Liver (tissue), 9 donors: Measurements from ENCODE around the gene TFF1. TPM values are rescaled to one million over a fixed set of nuclear protein-coding genes. Genes with fewer than 3 reads are reported as not detected.

Experiments
- DNase-seq: peaks from one replicate; pipeline ENCODE4 v3.0.0-alpha.2; 2017; ENCODE audit warnings: low spot score
- H3K27ac ChIP-seq, 2 donors: one replicate each; pipeline ENCODE4 v1.7.0; 2013; ENCODE audit warnings: inconsistent platforms in 2 of 2, low read length in 2 of 2, control low read depth in 1 of 2, low read depth in 1 of 2, mild to moderate bottlenecking in 1 of 2
- H3K27me3 ChIP-seq, 4 donors: one replicate each; pipeline versions ENCODE4 v1.6.1 to v1.7.0; 2013; ENCODE audit warnings: low read length in 3 of 4, inconsistent platforms in 1 of 4, mild to moderate bottlenecking in 1 of 4, moderate library complexity in 1 of 4; ENCODE audit not compliant: control insufficient read depth in 4 of 4, insufficient read depth in 4 of 4
- H3K36me3 ChIP-seq, 4 donors: one replicate each; pipeline versions ENCODE4 v1.6.1 to v1.7.0; 2013; ENCODE audit warnings: low read length in 3 of 4, mild to moderate bottlenecking in 3 of 4, low read depth in 1 of 4, moderate library complexity in 1 of 4; ENCODE audit not compliant: control insufficient read depth in 4 of 4, insufficient read depth in 3 of 4
- H3K4me1 ChIP-seq, 4 donors: one replicate each; pipeline versions ENCODE4 v1.6.1 to v1.7.0; 2013; ENCODE audit warnings: low read length in 3 of 4, mild to moderate bottlenecking in 3 of 4, moderate library complexity in 1 of 4; ENCODE audit not compliant: control insufficient read depth in 4 of 4, insufficient read depth in 4 of 4
- H3K4me3 ChIP-seq, 3 donors: one replicate each; pipeline versions ENCODE4 v1.6.1 to v1.7.0; 2013; ENCODE audit warnings: low read length in 3 of 3, control low read depth in 1 of 3, low read depth in 1 of 3, mild to moderate bottlenecking in 1 of 3
- H3K9ac ChIP-seq, 2 donors: one replicate each; pipeline ENCODE4 v1.7.0; 2013; ENCODE audit warnings: low read length in 2 of 2, mild to moderate bottlenecking in 2 of 2, moderate library complexity in 2 of 2, control low read depth in 1 of 2, low read depth in 1 of 2
- H3K9me3 ChIP-seq, 4 donors: one replicate each; pipeline versions ENCODE4 v1.6.1 to v1.7.0; 2013; ENCODE audit warnings: low read length in 3 of 4; ENCODE audit not compliant: control insufficient read depth in 4 of 4
- EGR1 ChIP-seq, 2 donors: IDR thresholded peaks; 2 replicates each; pipeline ENCODE4 v1.6.1; 2016 to 2018; ENCODE audit warnings: antibody characterized with exemption in 2 of 2, low read depth in 2 of 2
- FOXA1 ChIP-seq: IDR thresholded peaks from 2 replicates; pipeline ENCODE4 v1.6.1; 2016; ENCODE audit warnings: antibody characterized with exemption
- FOXA2 ChIP-seq: IDR thresholded peaks from 2 replicates; pipeline ENCODE4 v1.6.1; 2016; ENCODE audit warnings: antibody characterized with exemption
- GABPA ChIP-seq, 2 donors: IDR thresholded peaks in 1 of 2; conservative IDR thresholded peaks in 1 of 2; 2 replicates each; pipeline ENCODE4 v1.6.1; 2016; ENCODE audit warnings: antibody characterized with exemption in 2 of 2, mild to moderate bottlenecking in 1 of 2, moderate library complexity in 1 of 2
- HNF4A ChIP-seq, 2 donors: conservative IDR thresholded peaks; 2 replicates each; pipeline ENCODE4 v1.6.1; 2016; ENCODE audit warnings: antibody characterized with exemption in 2 of 2, mild to moderate bottlenecking in 2 of 2
- HNF4G ChIP-seq: IDR thresholded peaks from 2 replicates; pipeline ENCODE4 v1.6.1; 2016; ENCODE audit warnings: antibody characterized with exemption
- JUND ChIP-seq, 2 donors: IDR thresholded peaks; 2 replicates each; pipeline ENCODE4 v1.6.1; 2016; ENCODE audit warnings: antibody characterized with exemption in 2 of 2
- NR2F2 ChIP-seq: IDR thresholded peaks from 2 replicates; pipeline ENCODE4 v1.6.1; 2016; ENCODE audit warnings: antibody characterized with exemption
- RAD21 ChIP-seq, 2 donors: IDR thresholded peaks; 2 replicates each; pipeline ENCODE4 v1.6.1; 2016; ENCODE audit warnings: antibody characterized with exemption in 2 of 2, mild to moderate bottlenecking in 2 of 2
- RXRA ChIP-seq, 2 donors: IDR thresholded peaks; 2 replicates each; pipeline ENCODE4 v1.6.1; 2017 to 2018; ENCODE audit warnings: antibody characterized with exemption in 2 of 2, mild to moderate bottlenecking in 1 of 2
- SP1 ChIP-seq: IDR thresholded peaks from 2 replicates; pipeline ENCODE4 v1.6.1; 2018; ENCODE audit warnings: antibody characterized with exemption, mild to moderate bottlenecking
- TAF1 ChIP-seq: conservative IDR thresholded peaks from 2 replicates; pipeline ENCODE4 v1.6.1; 2016; ENCODE audit warnings: antibody characterized with exemption, mild to moderate bottlenecking
- YY1 ChIP-seq: IDR thresholded peaks from 2 replicates; pipeline ENCODE4 v1.6.1; 2016; ENCODE audit warnings: antibody characterized with exemption, mild to moderate bottlenecking
- WGBS: extraction: QIAGEN DNeasy Blood & Tissue Kit; methylation state at CpG from one replicate; pipeline ENCODE4 v1.1.7; 2013; 5-methylcytosine and 5-hydroxymethylcytosine counted together
- polyA plus RNA-seq, 2 donors: library from polyadenylated mRNA; stranded (reverse) in 1 of 2; unstranded in 1 of 2; fragments of 200-250 nt in 1 of 2; fragments of >200 nt in 1 of 2; fragmentation: Nextera tagmentation in 1 of 2; extraction: Ambion mirVana in 1 of 2; gene quantifications; one replicate each; pipeline versions ENCODE4 v1.2.1 to v1.2.3, GENCODE V29; 2013 to 2015
- total RNA-seq, 2 donors: library from RNA; depleted of rRNA; stranded (reverse); fragments of >200 nt; gene quantifications; one replicate each; pipeline ENCODE4 v1.2.3, GENCODE V29; 2014
- TF ChIP-seq, protein P1 (sequence below): IDR thresholded peaks from 2 replicates; pipeline ENCODE4 v1.6.1; 2016; ENCODE audit warnings: antibody characterized with exemption
- TF ChIP-seq, protein P2 (sequence below): IDR thresholded peaks from 2 replicates; pipeline ENCODE4 v1.6.1; 2016; ENCODE audit warnings: antibody characterized with exemption
- TF ChIP-seq, protein P3 (sequence below): IDR thresholded peaks from 2 replicates; pipeline ENCODE4 v1.6.1; 2016; ENCODE audit warnings: antibody characterized with exemption, mild to moderate bottlenecking
- TF ChIP-seq, protein P4 (sequence below): fragments of 150-350 bp; IDR thresholded peaks from 2 replicates; pipeline ENCODE4 v1.5.1; 2017; ENCODE audit warnings: improper control_type of control experiment, low read depth, low read length; ENCODE audit not compliant: missing input control
- TF ChIP-seq, protein P5 (sequence below): IDR thresholded peaks from 2 replicates; pipeline ENCODE4 v1.6.1; 2016; ENCODE audit warnings: antibody characterized with exemption
- donor health status: healthy.
- donor health status: healthy.
- donor health status: healthy.
- donor health status: healthy.
- donor health status: healthy.

The TFF1 gene
- total and polyA plus RNA-seq, 4 donors, result not detected

DNA sequence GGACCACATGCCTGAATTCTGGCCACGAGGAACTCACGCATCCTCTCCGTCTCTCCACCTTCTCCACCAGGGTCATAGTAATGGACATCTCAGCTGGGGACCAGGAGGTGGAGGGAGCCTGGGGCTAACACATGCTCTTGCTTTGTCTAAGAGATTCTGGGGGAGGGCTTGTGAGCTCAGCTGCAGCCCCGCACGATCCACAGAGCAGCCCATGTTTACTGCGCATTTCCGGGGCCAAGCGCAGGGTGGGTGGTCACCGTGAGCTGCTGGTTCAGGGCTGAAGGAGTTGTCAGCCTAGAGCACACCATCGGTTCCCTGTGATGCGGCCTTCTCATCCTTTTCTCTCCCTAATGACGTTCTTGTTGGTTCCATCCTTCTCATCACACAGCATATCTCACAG, 8.1 kb downstream of the TFF1 start:
- no peaks in the 10 kb centered on the region for H3K4me1 ChIP-seq
- no peak overlapping the region for H3K4me3 ChIP-seq
- H3K36me3 ChIP-seq, result no peaks in the 10 kb centered on the region
- H3K9ac ChIP-seq, result no peak overlapping the region
- DNase-seq, result no peak
- no peak overlapping the region for H3K27ac ChIP-seq
- WGBS, result 92% methylated on average over 12 of the region's 12 CpGs
- no peaks in the 10 kb centered on the region for H3K27me3 ChIP-seq
- peaks cover 0 to 12% (median 3%) of the 10 kb centered on the region in 4 donors for H3K9me3 ChIP-seq
- TF ChIP-seq EGR1 (IDR thresholded peaks at IDR 0.05; ENCODE audit: low read depth in 2 of 2) (no peak), NR2F2 (no peak), SP1 (no peak), FOXA2 (no peak), TAF1 (no peak), RAD21 (IDR thresholded peaks at IDR 0.05) (no peak), FOXA1 (no peak), YY1 (no peak), HNF4A (conservative IDR thresholded peaks at IDR 0.05) (no peak), JUND (IDR thresholded peaks at IDR 0.05) (no peak), HNF4G (no peak), RXRA (IDR thresholded peaks at IDR 0.05) (no peak), GABPA (IDR thresholded peaks at IDR 0.05 in 1 of 2, conservative IDR thresholded peaks at IDR 0.05 in 1 of 2) (no peak)
- TF ChIP-seq, protein P1, sequence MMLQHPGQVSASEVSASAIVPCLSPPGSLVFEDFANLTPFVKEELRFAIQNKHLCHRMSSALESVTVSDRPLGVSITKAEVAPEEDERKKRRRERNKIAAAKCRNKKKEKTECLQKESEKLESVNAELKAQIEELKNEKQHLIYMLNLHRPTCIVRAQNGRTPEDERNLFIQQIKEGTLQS, result no peak
- TF ChIP-seq, protein P2, sequence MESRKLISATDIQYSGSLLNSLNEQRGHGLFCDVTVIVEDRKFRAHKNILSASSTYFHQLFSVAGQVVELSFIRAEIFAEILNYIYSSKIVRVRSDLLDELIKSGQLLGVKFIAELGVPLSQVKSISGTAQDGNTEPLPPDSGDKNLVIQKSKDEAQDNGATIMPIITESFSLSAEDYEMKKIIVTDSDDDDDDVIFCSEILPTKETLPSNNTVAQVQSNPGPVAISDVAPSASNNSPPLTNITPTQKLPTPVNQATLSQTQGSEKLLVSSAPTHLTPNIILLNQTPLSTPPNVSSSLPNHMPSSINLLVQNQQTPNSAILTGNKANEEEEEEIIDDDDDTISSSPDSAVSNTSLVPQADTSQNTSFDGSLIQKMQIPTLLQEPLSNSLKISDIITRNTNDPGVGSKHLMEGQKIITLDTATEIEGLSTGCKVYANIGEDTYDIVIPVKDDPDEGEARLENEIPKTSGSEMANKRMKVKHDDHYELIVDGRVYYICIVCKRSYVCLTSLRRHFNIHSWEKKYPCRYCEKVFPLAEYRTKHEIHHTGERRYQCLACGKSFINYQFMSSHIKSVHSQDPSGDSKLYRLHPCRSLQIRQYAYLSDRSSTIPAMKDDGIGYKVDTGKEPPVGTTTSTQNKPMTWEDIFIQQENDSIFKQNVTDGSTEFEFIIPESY, result no peak
- TF ChIP-seq, protein P3, sequence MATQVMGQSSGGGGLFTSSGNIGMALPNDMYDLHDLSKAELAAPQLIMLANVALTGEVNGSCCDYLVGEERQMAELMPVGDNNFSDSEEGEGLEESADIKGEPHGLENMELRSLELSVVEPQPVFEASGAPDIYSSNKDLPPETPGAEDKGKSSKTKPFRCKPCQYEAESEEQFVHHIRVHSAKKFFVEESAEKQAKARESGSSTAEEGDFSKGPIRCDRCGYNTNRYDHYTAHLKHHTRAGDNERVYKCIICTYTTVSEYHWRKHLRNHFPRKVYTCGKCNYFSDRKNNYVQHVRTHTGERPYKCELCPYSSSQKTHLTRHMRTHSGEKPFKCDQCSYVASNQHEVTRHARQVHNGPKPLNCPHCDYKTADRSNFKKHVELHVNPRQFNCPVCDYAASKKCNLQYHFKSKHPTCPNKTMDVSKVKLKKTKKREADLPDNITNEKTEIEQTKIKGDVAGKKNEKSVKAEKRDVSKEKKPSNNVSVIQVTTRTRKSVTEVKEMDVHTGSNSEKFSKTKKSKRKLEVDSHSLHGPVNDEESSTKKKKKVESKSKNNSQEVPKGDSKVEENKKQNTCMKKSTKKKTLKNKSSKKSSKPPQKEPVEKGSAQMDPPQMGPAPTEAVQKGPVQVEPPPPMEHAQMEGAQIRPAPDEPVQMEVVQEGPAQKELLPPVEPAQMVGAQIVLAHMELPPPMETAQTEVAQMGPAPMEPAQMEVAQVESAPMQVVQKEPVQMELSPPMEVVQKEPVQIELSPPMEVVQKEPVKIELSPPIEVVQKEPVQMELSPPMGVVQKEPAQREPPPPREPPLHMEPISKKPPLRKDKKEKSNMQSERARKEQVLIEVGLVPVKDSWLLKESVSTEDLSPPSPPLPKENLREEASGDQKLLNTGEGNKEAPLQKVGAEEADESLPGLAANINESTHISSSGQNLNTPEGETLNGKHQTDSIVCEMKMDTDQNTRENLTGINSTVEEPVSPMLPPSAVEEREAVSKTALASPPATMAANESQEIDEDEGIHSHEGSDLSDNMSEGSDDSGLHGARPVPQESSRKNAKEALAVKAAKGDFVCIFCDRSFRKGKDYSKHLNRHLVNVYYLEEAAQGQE, result no peak
- TF ChIP-seq, protein P4, sequence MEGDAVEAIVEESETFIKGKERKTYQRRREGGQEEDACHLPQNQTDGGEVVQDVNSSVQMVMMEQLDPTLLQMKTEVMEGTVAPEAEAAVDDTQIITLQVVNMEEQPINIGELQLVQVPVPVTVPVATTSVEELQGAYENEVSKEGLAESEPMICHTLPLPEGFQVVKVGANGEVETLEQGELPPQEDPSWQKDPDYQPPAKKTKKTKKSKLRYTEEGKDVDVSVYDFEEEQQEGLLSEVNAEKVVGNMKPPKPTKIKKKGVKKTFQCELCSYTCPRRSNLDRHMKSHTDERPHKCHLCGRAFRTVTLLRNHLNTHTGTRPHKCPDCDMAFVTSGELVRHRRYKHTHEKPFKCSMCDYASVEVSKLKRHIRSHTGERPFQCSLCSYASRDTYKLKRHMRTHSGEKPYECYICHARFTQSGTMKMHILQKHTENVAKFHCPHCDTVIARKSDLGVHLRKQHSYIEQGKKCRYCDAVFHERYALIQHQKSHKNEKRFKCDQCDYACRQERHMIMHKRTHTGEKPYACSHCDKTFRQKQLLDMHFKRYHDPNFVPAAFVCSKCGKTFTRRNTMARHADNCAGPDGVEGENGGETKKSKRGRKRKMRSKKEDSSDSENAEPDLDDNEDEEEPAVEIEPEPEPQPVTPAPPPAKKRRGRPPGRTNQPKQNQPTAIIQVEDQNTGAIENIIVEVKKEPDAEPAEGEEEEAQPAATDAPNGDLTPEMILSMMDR, result no peak
- TF ChIP-seq, protein P5, sequence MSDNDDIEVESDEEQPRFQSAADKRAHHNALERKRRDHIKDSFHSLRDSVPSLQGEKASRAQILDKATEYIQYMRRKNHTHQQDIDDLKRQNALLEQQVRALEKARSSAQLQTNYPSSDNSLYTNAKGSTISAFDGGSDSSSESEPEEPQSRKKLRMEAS, result no peak
